Glomerular endothelial cell (primary cell): Measurements from ENCODE around the gene CEBPA. TPM values are rescaled to one million over a fixed set of nuclear protein-coding genes. Genes with fewer than 3 reads are reported as not detected.
"Not testable (repeated sequence)": the region's sequence is repeated elsewhere in the genome, so short reads cannot be mapped to it uniquely, and the experiment has no call there.

ENCODE experiments used
- DNase-seq: peaks from one replicate; pipeline ENCODE4 v3.0.0-alpha.2; 2011; ENCODE audit warnings: low read depth, low spot score; ENCODE audit errors: extremely low read depth
- total RNA-seq: library from RNA; depleted of rRNA; stranded (reverse); fragments of >200 nt; gene quantifications from 2 replicates; pipeline ENCODE4 v1.2.3, GENCODE V29; 2015

The CEBPA gene
- total RNA-seq, 1 donor from 2014 or later, result 0.47 TPM

GRCh38 chr19:33325920-33326319, 23.6 kb upstream of the CEBPA start:
- DNase-seq, result no peak

GRCh38 chr19:33324628-33325027, 22.3 kb upstream of the CEBPA start:
- no peak for DNase-seq

- no peak for DNase-seq
Observed at GRCh38 chr19:33323093-33323820, 20.9 kb upstream of the CEBPA start.

GRCh38 chr19:33320636-33321035, 18.3 kb upstream of the CEBPA start:
- no peak for DNase-seq

- DNase-seq, result not testable (repeated sequence)
Observed at GRCh38 chr19:33317991-33318390, 15.7 kb upstream of the CEBPA start.

GRCh38 chr19:33317517-33317916, 15.2 kb upstream of the CEBPA start:
- DNase-seq, result no peak

GRCh38 chr19:33316541-33317264, 14.4 kb upstream of the CEBPA start:
- no peak for DNase-seq

GRCh38 chr19:33312808-33313207, 10.5 kb upstream of the CEBPA start:
- not testable (repeated sequence) for DNase-seq

GRCh38 chr19:33312065-33312464, 9.7 kb upstream of the CEBPA start:
- no peak for DNase-seq

- no peak for DNase-seq
Observed at GRCh38 chr19:33311326-33311682, 9.0 kb upstream of the CEBPA start.

- DNase-seq, result no peak
Observed at GRCh38 chr19:33310606-33311325, 8.4 kb upstream of the CEBPA start.

- no peak for DNase-seq
Observed at GRCh38 chr19:33309826-33310225, 7.5 kb upstream of the CEBPA start.

GRCh38 chr19:33306853-33307792, 4.8 kb upstream of the CEBPA start:
- no peak for DNase-seq

- no peak for DNase-seq
Observed at GRCh38 chr19:33306191-33306590, 3.9 kb upstream of the CEBPA start.

- DNase-seq, result no peak
Observed at GRCh38 chr19:33304760-33305647, 2.7 kb upstream of the CEBPA start.

- no peak for DNase-seq
Observed at GRCh38 chr19:33304371-33304759, 2.0 kb upstream of the CEBPA start.

- no peak for DNase-seq
Observed at GRCh38 chr19:33303791-33304345, 1.5 kb upstream of the CEBPA start.

GRCh38 chr19:33302974-33303790, 848 bp upstream of the CEBPA start:
- DNase-seq, result no peak

- no peak for DNase-seq
Observed at GRCh38 chr19:33301900-33302174, 497 bp downstream of the CEBPA start.
